Stomach (tissue), 9 donors: ENCODE data around the gene RABL2A. TPM values are rescaled to one million over a fixed set of nuclear protein-coding genes. Genes with fewer than 3 reads are reported as not detected.
"Not testable (repeated sequence)": the region's sequence is repeated elsewhere in the genome, so short reads cannot be mapped to it uniquely, and the experiment has no call there.

Experiments used
- DNase-seq, 2 donors: peaks; one replicate each; pipeline versions ENCODE4 v3.0.0 to v3.0.0-alpha.2; 2013 to 2019
- H3K27ac ChIP-seq, 5 donors: fragments of 200-600 bp in 4 of 5; sonication (generic) in 4 of 5; one replicate each; pipeline ENCODE4 v1.5.1; 2013 to 2019; ENCODE audit warnings: mild to moderate bottlenecking in 1 of 5, moderate library complexity in 1 of 5
- H3K27me3 ChIP-seq, 3 donors: fragments of 200-600 bp; sonication (generic); one replicate each; pipeline ENCODE4 v1.5.1; 2017 to 2019; ENCODE audit warnings: mixed run types in 1 of 3
- H3K36me3 ChIP-seq, 4 donors: fragments of 200-600 bp; sonication (generic); 1 replicate in 3 of 4; 2 replicates in 1 of 4; pipeline ENCODE4 v1.5.1; 2016 to 2019
- H3K4me1 ChIP-seq, 4 donors: fragments of 200-600 bp; sonication (generic); one replicate each; pipeline ENCODE4 v1.5.1; 2016 to 2019
- H3K4me3 ChIP-seq, 4 donors: fragments of 200-600 bp; sonication (generic) in 3 of 4; one replicate each; pipeline ENCODE4 v1.5.1; 2016 to 2019; ENCODE audit warnings: mild to moderate bottlenecking in 1 of 4
- H3K9me3 ChIP-seq, 4 donors: fragments of 200-600 bp; sonication (generic); one replicate each; pipeline ENCODE4 v1.5.1; 2016 to 2019
- CTCF ChIP-seq, 7 experiments: fragments of 450-650 bp in 4 of 7; fragments of 200-600 bp in 3 of 7; sonication (generic) in 3 of 7; IDR thresholded peaks; one replicate each; pipeline ENCODE4 v1.5.1; 2016 to 2019; ENCODE audit warnings: antibody characterized with exemption in 7 of 7, control low read depth in 2 of 7, mild to moderate bottlenecking in 1 of 7
- WGBS, 5 donors: extraction: QIAGEN DNeasy Blood & Tissue Kit in 3 of 5; methylation state at CpG; one replicate each; pipeline versions ENCODE4 v1.1.5 to v1.1.7; 2013 to 2018; 5-methylcytosine and 5-hydroxymethylcytosine counted together
- intact Hi-C: fragments of 100-400 bp; cut with DNase I; formaldehyde crosslinking; loops from one replicate; pipeline ENCODE4 v1.15.1; 2023; ENCODE audit warnings: low total_unique reads
- polyA plus RNA-seq, 3 donors: library from polyadenylated mRNA; stranded (reverse); fragments of 200-250 nt; gene quantifications; one replicate each; pipeline ENCODE4 v1.2.3, GENCODE V29; 2013
- total RNA-seq, 5 donors: library from RNA; depleted of rRNA; stranded (reverse); fragments of >200 nt; gene quantifications; one replicate each; pipeline versions ENCODE4 v1.1.0 to v1.2.3, GENCODE V29; 2014 to 2016
- donor health status: healthy with polysubstance abuse.
- donor health status: Bipolar disorder and iron deficiency.
- donor health status: healthy.

Gene RABL2A
- total and polyA plus RNA-seq, 8 donors: 4.5 to 14.1 (median 7.9) TPM

DNA sequence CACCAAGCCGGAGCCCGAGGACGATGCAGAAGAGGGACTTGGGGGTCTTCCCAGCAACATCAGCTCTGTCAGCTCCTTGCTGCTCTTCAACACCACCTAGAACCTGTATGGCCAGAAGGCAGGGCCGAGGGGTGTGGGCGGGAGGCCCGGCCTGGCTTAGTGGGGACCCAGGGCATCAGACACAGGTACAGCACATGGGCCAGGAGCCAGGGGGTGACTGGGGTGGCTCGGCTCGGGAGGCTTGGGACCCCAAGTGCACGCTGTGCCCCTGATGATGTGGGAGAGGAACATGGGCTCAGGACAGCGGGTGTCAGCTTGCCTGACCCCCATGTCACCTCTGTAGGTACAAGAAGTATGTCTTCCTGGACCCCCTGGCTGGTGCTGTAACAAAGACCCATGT is 31.3 kb upstream of the RABL2A start:
- H3K27me3 ChIP-seq, DNase-seq, H3K4me3 ChIP-seq, H3K4me1 ChIP-seq, H3K9me3 ChIP-seq, intact Hi-C loops, H3K27ac ChIP-seq: not testable (repeated sequence)
- peaks cover 3 to 12% (median 4%) of the 10 kb centered on the region in 4 donors for H3K36me3 ChIP-seq
- 95 to 97% (median 96%) methylated on average over 8 to 9 of the region's 10 CpGs; no CpG with 5 or more reads in 1 of the 5 donors for WGBS, 5 donors

DNA sequence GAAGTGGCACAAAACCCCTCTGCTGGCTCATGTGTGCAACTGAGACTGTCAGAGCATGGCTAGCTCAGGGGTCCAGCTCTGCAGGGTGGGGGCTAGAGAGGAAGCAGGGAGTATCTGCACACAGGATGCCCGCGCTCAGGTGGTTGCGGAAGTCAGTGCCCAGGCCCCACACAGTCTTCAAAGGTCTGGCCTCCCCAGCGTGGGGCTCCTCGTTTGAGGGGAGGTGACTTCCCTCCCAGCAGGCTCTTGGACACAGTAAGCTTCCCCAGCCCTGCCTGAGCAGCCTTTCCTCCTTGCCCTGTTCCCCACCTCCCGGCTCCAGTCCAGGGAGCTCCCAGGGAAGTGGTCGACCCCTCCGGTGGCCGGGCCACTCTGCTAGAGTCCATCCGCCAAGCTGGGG is 29.9 kb upstream of the RABL2A start:
- 80 to 100% (median 89%) methylated on average over 1 to 10 of the region's 10 CpGs; no CpG with 5 or more reads in 1 of the 5 donors for WGBS, 5 donors
- H3K27ac ChIP-seq, H3K4me3 ChIP-seq, H3K4me1 ChIP-seq, H3K27me3 ChIP-seq, H3K9me3 ChIP-seq, intact Hi-C loops, DNase-seq: not testable (repeated sequence)
- peaks cover 3 to 12% (median 4%) of the 10 kb centered on the region in 4 donors for H3K36me3 ChIP-seq

GRCh38 chr2:113597572-113597971 is 29.5 kb upstream of the RABL2A start:
- whole genome bisulfite sequencing, 5 donors: 20 to 86% (median 83%) methylated on average over 1 to 5 of the region's 9 CpGs; no CpG with 5 or more reads in 2 of the 5 donors
- H3K27ac ChIP-seq, H3K9me3 ChIP-seq, intact Hi-C loops, H3K27me3 ChIP-seq, H3K4me1 ChIP-seq, DNase-seq, H3K4me3 ChIP-seq: not testable (repeated sequence)
- H3K36me3 ChIP-seq: peaks cover 3 to 12% (median 4%) of the 10 kb centered on the region in 4 donors

DNA sequence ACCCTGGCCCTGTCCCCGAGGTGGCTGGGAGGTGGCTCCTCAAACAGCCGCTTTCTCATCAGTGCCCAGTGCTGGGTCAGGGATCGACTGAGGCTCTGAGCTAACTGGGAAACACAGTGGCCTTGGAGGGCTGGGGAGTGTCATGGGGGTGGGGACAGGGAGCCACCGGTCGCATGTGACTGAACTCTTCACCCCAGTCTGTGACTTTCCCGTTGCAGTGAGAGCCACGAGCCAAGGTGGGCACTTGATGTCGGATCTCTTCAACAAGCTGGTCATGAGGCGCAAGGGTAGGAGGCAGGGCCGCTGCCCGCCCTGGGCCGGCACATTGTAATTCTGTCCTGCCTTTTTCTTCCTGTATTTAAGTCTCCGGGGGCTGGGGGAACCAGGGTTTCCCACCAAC is 28.9 kb upstream of the RABL2A start:
- H3K27me3 ChIP-seq, intact Hi-C loops, H3K9me3 ChIP-seq, H3K4me1 ChIP-seq, H3K4me3 ChIP-seq, H3K27ac ChIP-seq: not testable (repeated sequence)
- 78 to 92% (median 86%) methylated on average over 7 to 12 of the region's 13 CpGs for WGBS, 5 donors
- peak in 1 of 2 donors; percentile 2 for DNase-seq
- peaks cover 3 to 12% (median 4%) of the 10 kb centered on the region in 4 donors for H3K36me3 ChIP-seq

DNA sequence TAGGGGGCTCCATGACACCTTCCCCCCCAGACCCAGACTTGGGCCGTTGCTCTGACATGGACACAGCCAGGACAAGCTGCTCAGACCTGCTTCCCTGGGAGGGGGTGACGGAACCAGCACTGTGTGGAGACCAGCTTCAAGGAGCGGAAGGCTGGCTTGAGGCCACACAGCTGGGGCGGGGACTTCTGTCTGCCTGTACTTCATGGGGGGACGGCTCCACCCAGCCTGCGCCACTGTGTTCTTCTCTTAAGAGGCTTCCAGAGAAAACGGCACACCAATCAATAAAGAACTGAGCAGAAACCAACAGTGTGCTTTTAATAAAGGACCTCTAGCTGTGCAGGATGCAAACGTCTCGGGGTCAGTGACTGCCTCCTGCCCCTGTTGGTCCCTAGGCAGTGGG is 28.3 kb upstream of the RABL2A start:
- H3K9me3 ChIP-seq, H3K27me3 ChIP-seq, intact Hi-C loops, H3K4me3 ChIP-seq, DNase-seq, H3K4me1 ChIP-seq, H3K27ac ChIP-seq: not testable (repeated sequence)
- 68 to 100% (median 72%) methylated on average over 4 to 6 of the region's 9 CpGs; no CpG with 5 or more reads in 1 of the 5 donors for WGBS, 5 donors
- peaks cover 3 to 12% (median 4%) of the 10 kb centered on the region in 4 donors for H3K36me3 ChIP-seq

- H3K36me3 ChIP-seq: peaks cover 3 to 12% (median 4%) of the 10 kb centered on the region in 4 donors
- peak in 1 of 2 donors; percentile 32 for DNase-seq
- 0 to 14% (median 4%) methylated on average over 1 to 2 of the region's 2 CpGs; no CpG with 5 or more reads in 1 of the 5 donors for WGBS, 5 donors
- H3K27ac ChIP-seq, intact Hi-C loops, H3K27me3 ChIP-seq, H3K4me3 ChIP-seq, H3K9me3 ChIP-seq, H3K4me1 ChIP-seq: not testable (repeated sequence)
Measured at GRCh38 chr2:113599208-113599607, 27.9 kb upstream of the RABL2A start.

- H3K4me1 ChIP-seq, H3K36me3 ChIP-seq, H3K27me3 ChIP-seq, H3K9me3 ChIP-seq, H3K27ac ChIP-seq, H3K4me3 ChIP-seq, intact Hi-C loops: not testable (repeated sequence)
- WGBS, 5 donors: 82 to 97% (median 89%) methylated on average over 27 to 51 of the region's 51 CpGs
- TF ChIP-seq CTCF (IDR thresholded peaks at IDR 0.05): peak in 2 of 7 experiments; percentile 6 to 41
- peak; percentile 56 to 76 for DNase-seq
Measured at GRCh38 chr2:113602040-113602769, 24.9 kb upstream of the RABL2A start.
